SJCRH30 (cell line): ENCODE results near the gene KCNAB2. TPM values are rescaled to one million over a fixed set of nuclear protein-coding genes. Genes with fewer than 3 reads are reported as not detected.

Source experiments
- DNase-seq, 2 experiments: peaks; one replicate each; pipeline ENCODE4 v3.0.0-alpha.2; 2015 to 2020
- H3K27ac ChIP-seq: fragments of 250-450 bp; sonication (Bioruptor Pico); 2 replicates; pipeline ENCODE4 v1.5.1; 2020; ENCODE audit warnings: mild to moderate bottlenecking, moderate library complexity
- H3K27me3 ChIP-seq: fragments of 250-450 bp; sonication (Bioruptor Pico); 2 replicates; pipeline ENCODE4 v1.5.1; 2020; ENCODE audit warnings: mild to moderate bottlenecking, moderate library complexity
- H3K36me3 ChIP-seq: fragments of 250-450 bp; sonication (Bioruptor Pico); 2 replicates; pipeline ENCODE4 v1.5.1; 2020; ENCODE audit warnings: mild to moderate bottlenecking, moderate library complexity
- H3K4me1 ChIP-seq: fragments of 250-450 bp; sonication (Bioruptor Pico); 2 replicates; pipeline ENCODE4 v1.5.1; 2020; ENCODE audit warnings: mild to moderate bottlenecking, moderate library complexity
- H3K4me3 ChIP-seq: fragments of 250-450 bp; sonication (Bioruptor Pico); 2 replicates; pipeline ENCODE4 v1.5.1; 2020; ENCODE audit warnings: mild to moderate bottlenecking, moderate library complexity
- H3K9me3 ChIP-seq: fragments of 250-450 bp; sonication (Bioruptor Pico); replicated peaks from 2 replicates; pipeline ENCODE4 v1.5.1; 2020; ENCODE audit warnings: mild to moderate bottlenecking, moderate library complexity
- total RNA-seq: library from RNA; depleted of rRNA; stranded (reverse); fragments of >200 nt; shearing (Covaris generic); gene quantifications from 2 replicates; pipeline ENCODE4 v1.2.3, GENCODE V29; 2014

The KCNAB2 gene
- total RNA-seq, 1 experiment from 2014 or later, result 0.77 TPM

GRCh38 chr1:6141592-6141991, 95.9 kb downstream of the KCNAB2 start:
- H3K4me1 ChIP-seq, result no peaks in the 10 kb centered on the region
- peak; percentile 51 to 65 for DNase-seq
- no peaks in the 10 kb centered on the region for H3K9me3 ChIP-seq
- no peaks in the 10 kb centered on the region for H3K36me3 ChIP-seq
- peaks cover 59% of the 10 kb centered on the region for H3K27me3 ChIP-seq
- no peak overlapping the region for H3K4me3 ChIP-seq
- H3K27ac ChIP-seq, result no peak overlapping the region

DNA sequence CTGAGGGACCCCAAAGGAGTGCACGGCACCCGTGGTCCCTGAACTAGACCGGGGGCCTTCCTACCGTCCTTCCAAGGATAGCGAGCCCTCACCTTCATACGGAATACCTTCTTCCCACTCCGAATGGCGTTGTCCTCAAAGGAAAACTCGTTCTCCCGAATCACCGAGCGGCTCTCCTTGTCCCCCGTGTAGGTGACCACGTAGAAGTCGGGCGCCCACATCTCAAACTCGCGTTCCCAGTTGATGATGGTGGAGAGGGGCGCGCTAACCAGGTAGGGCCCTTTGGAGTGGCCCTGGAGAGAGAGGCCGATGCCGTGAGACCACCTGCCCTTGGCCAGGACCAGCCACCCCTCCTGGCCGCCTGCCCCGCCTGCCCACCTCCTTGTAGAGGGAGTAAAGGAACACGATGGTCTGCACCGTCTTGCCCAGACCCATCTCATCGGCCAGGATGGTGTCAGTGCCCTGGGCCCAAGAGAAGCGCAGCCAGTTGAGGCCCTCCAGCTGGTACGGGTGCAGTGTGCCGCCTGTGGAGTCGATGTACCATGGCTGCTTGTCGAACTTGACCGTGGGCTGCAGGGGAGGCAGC, 96.4 kb downstream of the KCNAB2 start:
- H3K27me3 ChIP-seq, result peaks cover 53% of the 10 kb centered on the region
- no peak overlapping the region for H3K4me3 ChIP-seq
- DNase-seq, result no peak
- H3K27ac ChIP-seq, result no peak overlapping the region
- no peaks in the 10 kb centered on the region for H3K4me1 ChIP-seq
- no peaks in the 10 kb centered on the region for H3K9me3 ChIP-seq
- no peaks in the 10 kb centered on the region for H3K36me3 ChIP-seq

GRCh38 chr1:6142734-6143133, 97.0 kb downstream of the KCNAB2 start:
- H3K4me3 ChIP-seq, result no peak overlapping the region
- DNase-seq, result no peak
- no peak overlapping the region for H3K27ac ChIP-seq
- H3K36me3 ChIP-seq, result no peaks in the 10 kb centered on the region
- H3K27me3 ChIP-seq, result peaks cover 47% of the 10 kb centered on the region
- H3K9me3 ChIP-seq, result no peaks in the 10 kb centered on the region
- no peaks in the 10 kb centered on the region for H3K4me1 ChIP-seq

GRCh38 chr1:6143395-6143794, 97.7 kb downstream of the KCNAB2 start:
- H3K4me3 ChIP-seq, result no peak overlapping the region
- H3K27ac ChIP-seq, result no peak overlapping the region
- H3K36me3 ChIP-seq, result no peaks in the 10 kb centered on the region
- H3K9me3 ChIP-seq, result no peaks in the 10 kb centered on the region
- peaks cover 43% of the 10 kb centered on the region for H3K27me3 ChIP-seq
- no peak for DNase-seq
- no peaks in the 10 kb centered on the region for H3K4me1 ChIP-seq

GRCh38 chr1:6144175-6144574, 98.5 kb downstream of the KCNAB2 start:
- no peaks in the 10 kb centered on the region for H3K4me1 ChIP-seq
- H3K27ac ChIP-seq, result no peak overlapping the region
- no peak overlapping the region for H3K4me3 ChIP-seq
- no peaks in the 10 kb centered on the region for H3K9me3 ChIP-seq
- no peaks in the 10 kb centered on the region for H3K36me3 ChIP-seq
- DNase-seq, result no peak
- H3K27me3 ChIP-seq, result peaks cover 35% of the 10 kb centered on the region

DNA sequence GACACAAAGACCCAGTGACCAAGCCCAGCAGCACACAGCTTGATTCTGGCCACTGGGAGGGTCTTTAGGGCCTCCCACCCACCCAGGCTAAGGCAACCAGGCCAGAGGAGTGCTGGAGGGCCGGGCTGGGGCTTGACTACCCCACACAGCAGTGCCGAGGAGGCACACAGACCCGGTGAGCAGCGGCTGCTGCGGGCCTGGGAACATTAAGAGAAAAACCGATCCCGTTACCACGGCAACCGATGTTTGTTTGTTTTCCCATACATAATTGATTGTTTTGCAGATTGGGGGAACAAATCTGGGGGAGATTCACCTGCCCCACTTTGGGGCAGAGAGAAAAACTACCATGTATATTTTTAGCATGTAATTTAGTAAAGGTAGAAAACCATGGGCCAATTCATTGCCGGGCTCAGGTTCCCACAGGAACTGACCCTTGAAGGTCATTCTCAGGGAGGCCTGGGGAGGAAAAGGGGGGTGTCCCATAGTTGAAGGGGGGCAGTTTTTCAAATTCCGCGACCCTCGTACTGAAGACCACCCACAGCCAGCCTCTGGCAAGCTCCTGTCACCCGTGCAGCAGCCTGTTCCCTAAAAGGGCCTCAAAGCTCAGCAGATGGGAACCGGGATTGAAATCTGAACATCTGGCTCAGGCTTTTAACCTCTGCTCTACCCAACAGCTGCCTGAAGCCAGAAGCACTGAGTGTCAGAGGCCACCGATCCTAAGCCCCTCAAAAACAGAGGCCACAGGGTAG, 99.1 kb downstream of the KCNAB2 start:
- Histone ChIP-seq H3K4me3 (no peak overlapping the region), H3K4me1 (no peaks in the 10 kb centered on the region), H3K9me3 (0 out of 2 replicates have a peak, but pooled peaks cover 5% of the 10 kb centered on the region), H3K36me3 (no peaks in the 10 kb centered on the region), H3K27ac (no peak overlapping the region), H3K27me3 (peaks cover 39% of the 10 kb centered on the region)
- no peak for DNase-seq

- Histone ChIP-seq H3K27ac (no peak overlapping the region), H3K27me3 (peaks cover 38% of the 10 kb centered on the region), H3K36me3 (no peaks in the 10 kb centered on the region), H3K9me3 (peaks cover 9% of the 10 kb centered on the region; the same call in 1 of the 2 replicates), H3K4me1 (no peaks in the 10 kb centered on the region), H3K4me3 (no peak overlapping the region)
- no peak for DNase-seq
These were observed 99.7 kb downstream of the KCNAB2 start for GRCh38 chr1:6145396-6145750.

DNA sequence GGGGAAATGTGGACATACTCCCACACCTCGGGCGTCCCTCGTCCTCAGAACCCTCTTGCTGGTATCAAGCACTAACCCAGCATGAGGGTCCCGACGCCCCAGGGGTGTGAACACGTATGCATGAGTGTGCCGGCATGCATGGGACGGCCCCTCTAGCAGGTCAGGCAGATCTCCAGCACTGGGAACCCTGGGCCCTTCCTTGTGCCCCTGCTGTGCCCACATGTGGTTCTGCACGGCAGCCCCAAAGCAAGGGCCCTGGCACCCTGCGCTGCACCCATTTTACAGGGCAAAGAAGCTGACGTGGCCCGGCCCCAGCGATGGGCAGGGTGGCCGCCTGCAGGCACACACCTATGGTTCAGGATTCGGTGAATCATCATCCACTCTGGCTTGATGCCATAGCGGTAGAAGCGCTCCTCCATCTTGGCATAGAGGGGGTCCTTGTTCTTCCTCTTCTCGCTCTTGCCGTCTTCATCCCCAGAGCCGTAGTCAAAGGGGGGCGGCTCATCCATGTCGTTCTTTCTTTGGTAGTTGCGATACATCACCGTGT, 100.2 kb downstream of the KCNAB2 start:
- no peak overlapping the region for H3K4me3 ChIP-seq
- H3K4me1 ChIP-seq, result no peaks in the 10 kb centered on the region
- H3K36me3 ChIP-seq, result no peaks in the 10 kb centered on the region
- peaks cover 36% of the 10 kb centered on the region for H3K27me3 ChIP-seq
- no peak overlapping the region for H3K27ac ChIP-seq
- H3K9me3 ChIP-seq, result peaks cover 9% of the 10 kb centered on the region; the same call in 1 of the 2 replicates
- no peak for DNase-seq

- H3K36me3 ChIP-seq, result no peaks in the 10 kb centered on the region
- no peaks in the 10 kb centered on the region for H3K4me1 ChIP-seq
- H3K9me3 ChIP-seq, result peaks cover 9% of the 10 kb centered on the region; the same call in 1 of the 2 replicates
- peaks cover 50% of the 10 kb centered on the region for H3K27me3 ChIP-seq
- no peak for DNase-seq
- no peak overlapping the region for H3K4me3 ChIP-seq
- H3K27ac ChIP-seq, result no peak overlapping the region
These were observed 103.0 kb downstream of the KCNAB2 start for GRCh38 chr1:6148497-6149241.

- H3K4me3 ChIP-seq, result no peak overlapping the region
- DNase-seq, result no peak
- no peaks in the 10 kb centered on the region for H3K36me3 ChIP-seq
- no peaks in the 10 kb centered on the region for H3K4me1 ChIP-seq
- H3K27ac ChIP-seq, result no peak overlapping the region
- peaks cover 9% of the 10 kb centered on the region; the same call in 1 of the 2 replicates for H3K9me3 ChIP-seq
- H3K27me3 ChIP-seq, result peaks cover 50% of the 10 kb centered on the region
These were observed 103.9 kb downstream of the KCNAB2 start for GRCh38 chr1:6149597-6149996.

DNA sequence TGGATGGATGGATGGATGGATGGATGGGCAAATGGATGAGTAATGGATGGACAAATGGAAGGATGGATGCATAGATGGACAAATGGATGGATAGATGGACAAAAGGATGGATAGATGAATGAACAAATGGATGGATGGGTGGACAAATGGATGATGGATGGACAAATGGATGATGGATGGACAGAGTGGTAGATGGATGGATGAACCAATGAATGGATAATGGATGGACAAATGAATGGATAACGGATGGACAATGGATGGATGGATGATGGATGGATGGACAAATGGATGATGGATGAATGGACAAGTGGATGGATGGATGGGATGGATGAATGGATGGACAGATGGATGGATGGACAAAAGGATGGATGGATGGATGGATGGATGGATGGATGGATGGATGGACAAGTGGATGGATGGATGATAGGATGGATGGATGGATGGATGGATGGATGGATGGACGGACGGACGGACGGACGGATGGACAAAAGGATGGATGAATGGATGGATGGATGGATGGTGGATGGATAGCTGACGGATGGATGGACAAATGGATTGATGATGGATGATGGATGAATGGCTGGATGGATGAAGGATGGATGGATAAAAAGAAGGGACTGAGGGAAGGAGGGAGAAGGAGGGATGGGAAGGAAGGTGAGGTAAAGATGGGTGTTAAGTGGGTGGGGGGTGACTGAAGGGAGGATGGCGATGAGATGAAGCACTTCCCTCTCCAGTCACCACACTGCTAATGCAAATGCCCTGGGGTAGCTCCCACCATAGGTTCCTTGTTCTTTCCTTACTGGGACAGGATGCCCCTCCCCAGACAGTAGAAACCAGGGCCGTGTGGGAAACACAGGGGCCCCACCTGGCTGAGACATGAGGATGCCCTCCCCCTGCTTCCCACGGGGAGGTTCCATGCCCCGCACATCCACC, 104.6 kb downstream of the KCNAB2 start:
- Histone ChIP-seq H3K27ac (no peak overlapping the region), H3K27me3 (peaks cover 44% of the 10 kb centered on the region), H3K9me3 (peaks cover 9% of the 10 kb centered on the region; the same call in 1 of the 2 replicates)

More for the DNA sequence above, 104.6 kb downstream of the KCNAB2 start:
- Histone ChIP-seq H3K36me3 (no peaks in the 10 kb centered on the region), H3K4me1 (no peaks in the 10 kb centered on the region), H3K4me3 (no peak overlapping the region)
- DNase-seq, result no peak
